Liver (tissue), 9 donors: ENCODE results near the gene CD81. TPM values are rescaled to one million over a fixed set of nuclear protein-coding genes. Genes with fewer than 3 reads are reported as not detected.

ENCODE experiments used
- DNase-seq: peaks from one replicate; pipeline ENCODE4 v3.0.0-alpha.2; 2017; ENCODE audit warnings: low spot score
- H3K27ac ChIP-seq, 2 donors: one replicate each; pipeline ENCODE4 v1.7.0; 2013; ENCODE audit warnings: inconsistent platforms in 2 of 2, low read length in 2 of 2, control low read depth in 1 of 2, low read depth in 1 of 2, mild to moderate bottlenecking in 1 of 2
- H3K27me3 ChIP-seq, 4 donors: one replicate each; pipeline versions ENCODE4 v1.6.1 to v1.7.0; 2013; ENCODE audit warnings: low read length in 3 of 4, inconsistent platforms in 1 of 4, mild to moderate bottlenecking in 1 of 4, moderate library complexity in 1 of 4; ENCODE audit not compliant: control insufficient read depth in 4 of 4, insufficient read depth in 4 of 4
- H3K36me3 ChIP-seq, 4 donors: one replicate each; pipeline versions ENCODE4 v1.6.1 to v1.7.0; 2013; ENCODE audit warnings: low read length in 3 of 4, mild to moderate bottlenecking in 3 of 4, low read depth in 1 of 4, moderate library complexity in 1 of 4; ENCODE audit not compliant: control insufficient read depth in 4 of 4, insufficient read depth in 3 of 4
- H3K4me1 ChIP-seq, 4 donors: one replicate each; pipeline versions ENCODE4 v1.6.1 to v1.7.0; 2013; ENCODE audit warnings: low read length in 3 of 4, mild to moderate bottlenecking in 3 of 4, moderate library complexity in 1 of 4; ENCODE audit not compliant: control insufficient read depth in 4 of 4, insufficient read depth in 4 of 4
- H3K4me3 ChIP-seq, 3 donors: one replicate each; pipeline versions ENCODE4 v1.6.1 to v1.7.0; 2013; ENCODE audit warnings: low read length in 3 of 3, control low read depth in 1 of 3, low read depth in 1 of 3, mild to moderate bottlenecking in 1 of 3
- H3K9ac ChIP-seq, 2 donors: one replicate each; pipeline ENCODE4 v1.7.0; 2013; ENCODE audit warnings: low read length in 2 of 2, mild to moderate bottlenecking in 2 of 2, moderate library complexity in 2 of 2, control low read depth in 1 of 2, low read depth in 1 of 2
- H3K9me3 ChIP-seq, 4 donors: one replicate each; pipeline versions ENCODE4 v1.6.1 to v1.7.0; 2013; ENCODE audit warnings: low read length in 3 of 4; ENCODE audit not compliant: control insufficient read depth in 4 of 4
- FOXA1 ChIP-seq: IDR thresholded peaks from 2 replicates; pipeline ENCODE4 v1.6.1; 2016; ENCODE audit warnings: antibody characterized with exemption
- FOXA2 ChIP-seq: IDR thresholded peaks from 2 replicates; pipeline ENCODE4 v1.6.1; 2016; ENCODE audit warnings: antibody characterized with exemption
- HNF4A ChIP-seq, 2 donors: conservative IDR thresholded peaks; 2 replicates each; pipeline ENCODE4 v1.6.1; 2016; ENCODE audit warnings: antibody characterized with exemption in 2 of 2, mild to moderate bottlenecking in 2 of 2
- HNF4G ChIP-seq: IDR thresholded peaks from 2 replicates; pipeline ENCODE4 v1.6.1; 2016; ENCODE audit warnings: antibody characterized with exemption
- JUND ChIP-seq, 2 donors: IDR thresholded peaks; 2 replicates each; pipeline ENCODE4 v1.6.1; 2016; ENCODE audit warnings: antibody characterized with exemption in 2 of 2
- RXRA ChIP-seq, 2 donors: IDR thresholded peaks; 2 replicates each; pipeline ENCODE4 v1.6.1; 2017 to 2018; ENCODE audit warnings: antibody characterized with exemption in 2 of 2, mild to moderate bottlenecking in 1 of 2
- SP1 ChIP-seq: IDR thresholded peaks from 2 replicates; pipeline ENCODE4 v1.6.1; 2018; ENCODE audit warnings: antibody characterized with exemption, mild to moderate bottlenecking
- TAF1 ChIP-seq: conservative IDR thresholded peaks from 2 replicates; pipeline ENCODE4 v1.6.1; 2016; ENCODE audit warnings: antibody characterized with exemption, mild to moderate bottlenecking
- YY1 ChIP-seq: IDR thresholded peaks from 2 replicates; pipeline ENCODE4 v1.6.1; 2016; ENCODE audit warnings: antibody characterized with exemption, mild to moderate bottlenecking
- WGBS: extraction: QIAGEN DNeasy Blood & Tissue Kit; methylation state at CpG from one replicate; pipeline ENCODE4 v1.1.7; 2013; 5-methylcytosine and 5-hydroxymethylcytosine counted together
- polyA plus RNA-seq, 2 donors: library from polyadenylated mRNA; stranded (reverse) in 1 of 2; unstranded in 1 of 2; fragments of 200-250 nt in 1 of 2; fragments of >200 nt in 1 of 2; fragmentation: Nextera tagmentation in 1 of 2; extraction: Ambion mirVana in 1 of 2; gene quantifications; one replicate each; pipeline versions ENCODE4 v1.2.1 to v1.2.3, GENCODE V29; 2013 to 2015
- total RNA-seq, 2 donors: library from RNA; depleted of rRNA; stranded (reverse); fragments of >200 nt; gene quantifications; one replicate each; pipeline ENCODE4 v1.2.3, GENCODE V29; 2014
- TF ChIP-seq, protein P1 (sequence below): IDR thresholded peaks from 2 replicates; pipeline ENCODE4 v1.6.1; 2016; ENCODE audit warnings: antibody characterized with exemption
- TF ChIP-seq, protein P2 (sequence below): IDR thresholded peaks from 2 replicates; pipeline ENCODE4 v1.6.1; 2016; ENCODE audit warnings: antibody characterized with exemption
- TF ChIP-seq, protein P3 (sequence below): IDR thresholded peaks from 2 replicates; pipeline ENCODE4 v1.6.1; 2016; ENCODE audit warnings: antibody characterized with exemption
- TF ChIP-seq, protein P4 (sequence below): IDR thresholded peaks from 2 replicates; pipeline ENCODE4 v1.6.1; 2016; ENCODE audit warnings: antibody characterized with exemption, mild to moderate bottlenecking
- TF ChIP-seq, protein P5 (sequence below): fragments of 150-350 bp; IDR thresholded peaks from 2 replicates; pipeline ENCODE4 v1.5.1; 2017; ENCODE audit warnings: improper control_type of control experiment, low read depth, low read length; ENCODE audit not compliant: missing input control
- donor health status: healthy.
- donor health status: healthy.
- donor health status: healthy.
- donor health status: healthy.
- donor health status: healthy.

The CD81 gene
- total and polyA plus RNA-seq, 4 donors = 76.9 to 712 (median 164) TPM

DNA sequence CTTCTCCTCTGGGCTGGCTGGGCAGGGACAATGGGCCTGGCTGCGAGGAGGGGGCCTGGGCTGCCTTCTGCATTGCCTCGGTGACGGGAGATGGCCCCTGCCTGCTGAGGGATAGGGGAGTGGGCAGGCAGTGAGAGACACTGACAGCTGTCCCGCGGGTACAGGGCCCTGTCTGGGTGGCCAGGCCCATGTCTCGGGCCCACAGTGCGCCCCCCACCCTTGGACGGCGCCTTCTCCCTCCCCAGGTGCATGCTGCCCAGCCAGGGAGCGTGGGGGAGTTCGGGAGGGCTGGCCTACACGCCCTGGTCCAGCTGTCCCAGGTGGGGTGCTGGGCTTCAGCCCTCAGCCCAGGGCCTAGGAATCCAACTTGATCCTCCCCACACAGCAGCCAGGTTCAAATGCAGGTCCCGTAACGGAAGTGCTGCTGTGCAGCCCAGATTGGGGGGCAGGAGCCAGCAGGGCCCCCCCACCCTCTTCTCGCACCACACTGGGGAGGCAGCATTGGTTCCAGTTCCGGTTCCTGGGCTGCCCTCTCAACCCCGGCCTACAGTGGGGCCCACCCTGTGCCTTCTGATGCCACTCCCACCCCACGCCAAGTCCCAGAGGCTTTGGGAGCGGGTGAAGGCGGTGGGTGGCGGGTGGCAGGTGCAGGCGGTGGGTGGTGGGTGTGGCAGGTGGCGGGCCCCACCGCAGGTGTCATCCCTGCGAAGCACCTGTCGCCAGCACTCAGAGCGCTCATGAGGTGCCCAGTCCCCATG, 16.2 kb downstream of the CD81 start:
- H3K4me3 ChIP-seq = no peak overlapping the region
- no peak for TF ChIP-seq SP1
- no peak for TF ChIP-seq FOXA1
- H3K9ac ChIP-seq = no peak overlapping the region
- H3K27me3 ChIP-seq = no peaks in the 10 kb centered on the region
- H3K36me3 ChIP-seq = peaks cover 14 to 53% (median 26%) of the 10 kb centered on the region in 4 donors
- 92% methylated on average over 27 of the region's 27 CpGs for WGBS
- no peak overlapping the region for H3K27ac ChIP-seq
- H3K9me3 ChIP-seq = no peaks in the 10 kb centered on the region
- DNase-seq = no peak
- H3K4me1 ChIP-seq = peaks cover 10 to 77% (median 46%) of the 10 kb centered on the region in 4 donors

DNA sequence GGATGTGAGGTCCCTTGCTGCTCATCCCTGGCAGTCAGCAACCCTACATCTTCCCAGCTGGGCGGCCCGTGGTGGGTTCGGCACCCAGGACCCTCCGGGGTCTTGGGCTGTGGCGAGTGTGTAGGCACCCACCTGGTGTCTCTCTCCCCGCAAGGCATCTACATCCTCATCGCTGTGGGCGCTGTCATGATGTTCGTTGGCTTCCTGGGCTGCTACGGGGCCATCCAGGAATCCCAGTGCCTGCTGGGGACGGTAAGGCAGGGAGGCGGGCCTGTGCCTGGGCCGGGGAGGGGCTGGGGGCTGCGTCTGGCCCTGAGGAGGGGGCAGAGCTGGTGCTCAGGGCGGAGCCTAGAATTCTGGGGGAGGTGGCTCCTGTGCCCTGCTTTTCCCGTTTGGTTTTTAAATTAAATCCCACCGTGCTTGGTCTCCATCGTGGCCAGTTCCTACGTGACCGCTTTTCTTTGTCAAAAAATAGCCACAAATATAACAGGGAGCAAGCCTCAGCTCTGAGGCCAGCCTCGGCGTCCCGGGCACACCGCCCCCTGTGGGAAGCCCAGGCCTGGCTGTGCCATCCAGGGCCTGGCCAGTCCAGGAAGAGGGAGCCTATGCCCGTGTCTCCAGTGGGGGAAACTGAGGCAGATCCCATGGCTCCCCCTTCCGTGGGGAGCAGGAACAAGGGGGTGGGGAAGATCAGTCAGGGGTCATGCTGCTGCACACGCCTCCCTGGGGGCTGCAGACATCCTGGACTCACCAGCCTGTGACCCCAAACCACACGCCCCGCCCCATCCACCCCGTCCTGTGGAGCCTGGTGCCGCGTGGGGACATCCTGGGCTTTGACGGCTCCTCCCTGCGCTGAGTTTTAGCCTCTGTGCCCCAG, 17.1 kb downstream of the CD81 start:
- H3K4me1 ChIP-seq = peaks cover 3 to 77% (median 46%) of the 10 kb centered on the region in 4 donors
- TF ChIP-seq, protein P1, sequence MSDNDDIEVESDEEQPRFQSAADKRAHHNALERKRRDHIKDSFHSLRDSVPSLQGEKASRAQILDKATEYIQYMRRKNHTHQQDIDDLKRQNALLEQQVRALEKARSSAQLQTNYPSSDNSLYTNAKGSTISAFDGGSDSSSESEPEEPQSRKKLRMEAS = no peak
- no peak for TF ChIP-seq TAF1
- TF ChIP-seq HNF4G = no peak
- no peak for TF ChIP-seq FOXA2
- TF ChIP-seq YY1 = no peak
- TF ChIP-seq HNF4A (conservative IDR thresholded peaks at IDR 0.05) = no peak
- TF ChIP-seq FOXA1 = no peak
- TF ChIP-seq, protein P2, sequence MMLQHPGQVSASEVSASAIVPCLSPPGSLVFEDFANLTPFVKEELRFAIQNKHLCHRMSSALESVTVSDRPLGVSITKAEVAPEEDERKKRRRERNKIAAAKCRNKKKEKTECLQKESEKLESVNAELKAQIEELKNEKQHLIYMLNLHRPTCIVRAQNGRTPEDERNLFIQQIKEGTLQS = no peak
- TF ChIP-seq, protein P3, sequence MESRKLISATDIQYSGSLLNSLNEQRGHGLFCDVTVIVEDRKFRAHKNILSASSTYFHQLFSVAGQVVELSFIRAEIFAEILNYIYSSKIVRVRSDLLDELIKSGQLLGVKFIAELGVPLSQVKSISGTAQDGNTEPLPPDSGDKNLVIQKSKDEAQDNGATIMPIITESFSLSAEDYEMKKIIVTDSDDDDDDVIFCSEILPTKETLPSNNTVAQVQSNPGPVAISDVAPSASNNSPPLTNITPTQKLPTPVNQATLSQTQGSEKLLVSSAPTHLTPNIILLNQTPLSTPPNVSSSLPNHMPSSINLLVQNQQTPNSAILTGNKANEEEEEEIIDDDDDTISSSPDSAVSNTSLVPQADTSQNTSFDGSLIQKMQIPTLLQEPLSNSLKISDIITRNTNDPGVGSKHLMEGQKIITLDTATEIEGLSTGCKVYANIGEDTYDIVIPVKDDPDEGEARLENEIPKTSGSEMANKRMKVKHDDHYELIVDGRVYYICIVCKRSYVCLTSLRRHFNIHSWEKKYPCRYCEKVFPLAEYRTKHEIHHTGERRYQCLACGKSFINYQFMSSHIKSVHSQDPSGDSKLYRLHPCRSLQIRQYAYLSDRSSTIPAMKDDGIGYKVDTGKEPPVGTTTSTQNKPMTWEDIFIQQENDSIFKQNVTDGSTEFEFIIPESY = no peak
- no peak for TF ChIP-seq JUND (IDR thresholded peaks at IDR 0.05)
- TF ChIP-seq, protein P4, sequence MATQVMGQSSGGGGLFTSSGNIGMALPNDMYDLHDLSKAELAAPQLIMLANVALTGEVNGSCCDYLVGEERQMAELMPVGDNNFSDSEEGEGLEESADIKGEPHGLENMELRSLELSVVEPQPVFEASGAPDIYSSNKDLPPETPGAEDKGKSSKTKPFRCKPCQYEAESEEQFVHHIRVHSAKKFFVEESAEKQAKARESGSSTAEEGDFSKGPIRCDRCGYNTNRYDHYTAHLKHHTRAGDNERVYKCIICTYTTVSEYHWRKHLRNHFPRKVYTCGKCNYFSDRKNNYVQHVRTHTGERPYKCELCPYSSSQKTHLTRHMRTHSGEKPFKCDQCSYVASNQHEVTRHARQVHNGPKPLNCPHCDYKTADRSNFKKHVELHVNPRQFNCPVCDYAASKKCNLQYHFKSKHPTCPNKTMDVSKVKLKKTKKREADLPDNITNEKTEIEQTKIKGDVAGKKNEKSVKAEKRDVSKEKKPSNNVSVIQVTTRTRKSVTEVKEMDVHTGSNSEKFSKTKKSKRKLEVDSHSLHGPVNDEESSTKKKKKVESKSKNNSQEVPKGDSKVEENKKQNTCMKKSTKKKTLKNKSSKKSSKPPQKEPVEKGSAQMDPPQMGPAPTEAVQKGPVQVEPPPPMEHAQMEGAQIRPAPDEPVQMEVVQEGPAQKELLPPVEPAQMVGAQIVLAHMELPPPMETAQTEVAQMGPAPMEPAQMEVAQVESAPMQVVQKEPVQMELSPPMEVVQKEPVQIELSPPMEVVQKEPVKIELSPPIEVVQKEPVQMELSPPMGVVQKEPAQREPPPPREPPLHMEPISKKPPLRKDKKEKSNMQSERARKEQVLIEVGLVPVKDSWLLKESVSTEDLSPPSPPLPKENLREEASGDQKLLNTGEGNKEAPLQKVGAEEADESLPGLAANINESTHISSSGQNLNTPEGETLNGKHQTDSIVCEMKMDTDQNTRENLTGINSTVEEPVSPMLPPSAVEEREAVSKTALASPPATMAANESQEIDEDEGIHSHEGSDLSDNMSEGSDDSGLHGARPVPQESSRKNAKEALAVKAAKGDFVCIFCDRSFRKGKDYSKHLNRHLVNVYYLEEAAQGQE = no peak
- TF ChIP-seq, protein P5, sequence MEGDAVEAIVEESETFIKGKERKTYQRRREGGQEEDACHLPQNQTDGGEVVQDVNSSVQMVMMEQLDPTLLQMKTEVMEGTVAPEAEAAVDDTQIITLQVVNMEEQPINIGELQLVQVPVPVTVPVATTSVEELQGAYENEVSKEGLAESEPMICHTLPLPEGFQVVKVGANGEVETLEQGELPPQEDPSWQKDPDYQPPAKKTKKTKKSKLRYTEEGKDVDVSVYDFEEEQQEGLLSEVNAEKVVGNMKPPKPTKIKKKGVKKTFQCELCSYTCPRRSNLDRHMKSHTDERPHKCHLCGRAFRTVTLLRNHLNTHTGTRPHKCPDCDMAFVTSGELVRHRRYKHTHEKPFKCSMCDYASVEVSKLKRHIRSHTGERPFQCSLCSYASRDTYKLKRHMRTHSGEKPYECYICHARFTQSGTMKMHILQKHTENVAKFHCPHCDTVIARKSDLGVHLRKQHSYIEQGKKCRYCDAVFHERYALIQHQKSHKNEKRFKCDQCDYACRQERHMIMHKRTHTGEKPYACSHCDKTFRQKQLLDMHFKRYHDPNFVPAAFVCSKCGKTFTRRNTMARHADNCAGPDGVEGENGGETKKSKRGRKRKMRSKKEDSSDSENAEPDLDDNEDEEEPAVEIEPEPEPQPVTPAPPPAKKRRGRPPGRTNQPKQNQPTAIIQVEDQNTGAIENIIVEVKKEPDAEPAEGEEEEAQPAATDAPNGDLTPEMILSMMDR = no peak
- TF ChIP-seq RXRA (IDR thresholded peaks at IDR 0.05) = no peak
- 83% methylated on average over 34 of the region's 34 CpGs for WGBS
- H3K9me3 ChIP-seq = no peaks in the 10 kb centered on the region
- no peak overlapping the region for H3K9ac ChIP-seq
- no peak overlapping the region for H3K27ac ChIP-seq
- DNase-seq = no peak
- no peaks in the 10 kb centered on the region for H3K27me3 ChIP-seq
- no peak overlapping the region for H3K4me3 ChIP-seq
- peaks cover 14 to 56% (median 26%) of the 10 kb centered on the region in 4 donors for H3K36me3 ChIP-seq
